Muscle of back (tissue), 11 donors: ENCODE measurements around the gene MMS19. TPM values are rescaled to one million over a fixed set of nuclear protein-coding genes. Genes with fewer than 3 reads are reported as not detected.
A peak's percentile ranks its signal among the peaks of the same experiment; 100 is the strongest.
"Not testable (repeated sequence)": the region's sequence is repeated elsewhere in the genome, so short reads cannot be mapped to it uniquely, and the experiment has no call there.

Source experiments
- DNase-seq, 3 donors: peaks; one replicate each; pipeline versions ENCODE4 v3.0.0 to v3.0.0-alpha.2; 2013
- polyA plus RNA-seq, 10 donors: library from polyadenylated mRNA; unstranded; fragments of 120-200 nt; gene quantifications; one replicate each; pipeline ENCODE4 v1.2.1, GENCODE V29; 2013; ENCODE audit not compliant: insufficient read length in 10 of 10

MMS19 gene
- polyA plus RNA-seq, 10 donors, result 51.9 to 84.9 (median 58.4) TPM

GRCh38 chr10:97506199-97506991 is 8.2 kb upstream of the MMS19 start:
- no peak for DNase-seq

GRCh38 chr10:97505152-97505551 is 6.9 kb upstream of the MMS19 start:
- DNase-seq, result no peak

GRCh38 chr10:97503406-97503805 is 5.2 kb upstream of the MMS19 start:
- no peak for DNase-seq

- DNase-seq, result no peak
Observed at GRCh38 chr10:97502916-97503315, 4.7 kb upstream of the MMS19 start.

GRCh38 chr10:97500297-97500575 is 2.0 kb upstream of the MMS19 start:
- no peak for DNase-seq

- DNase-seq, result peak; percentile 19 to 68 (median 49)
Observed at GRCh38 chr10:97499561-97500296, 1.5 kb upstream of the MMS19 start.

- peak in 2 of 3 donors; percentile 29 to 40 for DNase-seq
Observed at GRCh38 chr10:97498841-97499560, 779 bp upstream of the MMS19 start, which contains the start of gene UBTD1. TSS of gene UBTD1 (plus strand) at chr10:97498924. CDS start at chr10:97499204, 280 bp downstream.

GRCh38 chr10:97497572-97498075 is 598 bp downstream of the MMS19 start:
- peak; percentile 69 to 88 (median 69) for DNase-seq

GRCh38 chr10:97494863-97495506 is 3.2 kb downstream of the MMS19 start:
- no peak for DNase-seq

- no peak for DNase-seq
Observed at GRCh38 chr10:97494151-97494550, 4.1 kb downstream of the MMS19 start.

- peak in 2 of 3 donors; percentile 49 to 50 for DNase-seq
Observed at GRCh38 chr10:97490592-97490991, 7.6 kb downstream of the MMS19 start.

- no peak for DNase-seq
Observed at GRCh38 chr10:97485647-97486281, 12.5 kb downstream of the MMS19 start.

GRCh38 chr10:97483921-97484320 is 14.3 kb downstream of the MMS19 start:
- DNase-seq, result peak in 1 of 3 donors; percentile 58

- no peak for DNase-seq
Observed at GRCh38 chr10:97483506-97483905, 14.7 kb downstream of the MMS19 start.

- no peak for DNase-seq
Observed at GRCh38 chr10:97482381-97482780, 15.8 kb downstream of the MMS19 start.

GRCh38 chr10:97481071-97481470 is 17.2 kb downstream of the MMS19 start:
- DNase-seq, result no peak

- DNase-seq, result no peak
Observed at GRCh38 chr10:97479939-97480338, 18.3 kb downstream of the MMS19 start.

GRCh38 chr10:97479410-97479809 is 18.8 kb downstream of the MMS19 start:
- DNase-seq, result not testable (repeated sequence)

- DNase-seq, result no peak
Observed at GRCh38 chr10:97475936-97476594, 22.2 kb downstream of the MMS19 start.

GRCh38 chr10:97474918-97475317 is 23.3 kb downstream of the MMS19 start:
- DNase-seq, result no peak

GRCh38 chr10:97468781-97469180 is 29.4 kb downstream of the MMS19 start:
- DNase-seq, result not testable (repeated sequence)
